OCI-LY3 (cell line): ENCODE results near the gene PHLDA2.

ENCODE experiments used
- H2AFZ ChIP-seq: fragments of 200-600, 300-600 bp; shearing (Covaris generic); 2 replicates; pipeline ENCODE4 v1.6.0; 2014; ENCODE audit warnings: antibody characterized with exemption, low read depth, low read length
- H3K27ac ChIP-seq: fragments of 200-600, 300-600 bp; sonication (generic); 2 replicates; pipeline ENCODE4 v1.5.1; 2014; ENCODE audit warnings: mild to moderate bottlenecking, low read length, moderate library complexity, mixed read lengths
- H3K27me3 ChIP-seq: fragments of 200-600, 300-600 bp; sonication (generic); 2 replicates; pipeline ENCODE4 v1.6.1; 2014; ENCODE audit warnings: low read depth, low read length, mixed read lengths
- H3K36me3 ChIP-seq: fragments of 200-600, 300-600 bp; sonication (generic); replicated peaks from 2 replicates; pipeline ENCODE3; 2014; ENCODE audit warnings: low read depth, low read length, mixed read lengths
- H3K4me1 ChIP-seq: fragments of 300-600, 200-600 bp; sonication (generic); 2 replicates; pipeline ENCODE4 v1.6.1; 2014; ENCODE audit warnings: low read length, mixed read lengths
- H3K4me2 ChIP-seq: fragments of 200-600, 300-600 bp; sonication (generic); 2 replicates; pipeline ENCODE4 v1.6.1; 2014; ENCODE audit warnings: low read length, mixed read lengths
- H3K4me3 ChIP-seq: fragments of 300-600, 200-600 bp; sonication (generic); 2 replicates; pipeline ENCODE4 v1.5.1; 2014; ENCODE audit warnings: antibody characterized with exemption, mild to moderate bottlenecking, low read length, moderate library complexity
- H3K79me2 ChIP-seq: fragments of 300-600, 200-600 bp; shearing (Covaris generic); 2 replicates; pipeline ENCODE4 v1.6.1; 2014; ENCODE audit warnings: mild to moderate bottlenecking, low read length, mixed read lengths
- H3K9ac ChIP-seq: fragments of 300-600, 200-600 bp; shearing (Covaris generic); 2 replicates; pipeline ENCODE4 v1.6.0; 2014; ENCODE audit warnings: mild to moderate bottlenecking, low read length, moderate library complexity
- H3K9me3 ChIP-seq: fragments of 200-600, 300-600 bp; shearing (Covaris generic); 2 replicates; pipeline ENCODE4 v1.6.1; 2014; ENCODE audit warnings: low read length, mixed read lengths; ENCODE audit not compliant: insufficient read depth
- H4K20me1 ChIP-seq: fragments of 200-600, 300-600 bp; sonication (generic); 2 replicates; pipeline ENCODE4 v1.6.1; 2016; ENCODE audit warnings: low read length, mixed read lengths; ENCODE audit not compliant: insufficient read depth
- EZH2phosphoT487 ChIP-seq: fragments of 200-600 bp; shearing (Covaris generic); IDR thresholded peaks from 2 replicates; pipeline ENCODE4 v1.6.1; 2018; ENCODE audit warnings: antibody characterized with exemption, mixed run types, low read depth
- TF ChIP-seq, protein P1 (sequence below): fragments of 200-600, 300-600 bp; sonication (generic); IDR thresholded peaks from 2 replicates; pipeline ENCODE4 v1.5.1; 2014; ENCODE audit warnings: antibody characterized with exemption, low read length, low read depth

Gene PHLDA2

DNA sequence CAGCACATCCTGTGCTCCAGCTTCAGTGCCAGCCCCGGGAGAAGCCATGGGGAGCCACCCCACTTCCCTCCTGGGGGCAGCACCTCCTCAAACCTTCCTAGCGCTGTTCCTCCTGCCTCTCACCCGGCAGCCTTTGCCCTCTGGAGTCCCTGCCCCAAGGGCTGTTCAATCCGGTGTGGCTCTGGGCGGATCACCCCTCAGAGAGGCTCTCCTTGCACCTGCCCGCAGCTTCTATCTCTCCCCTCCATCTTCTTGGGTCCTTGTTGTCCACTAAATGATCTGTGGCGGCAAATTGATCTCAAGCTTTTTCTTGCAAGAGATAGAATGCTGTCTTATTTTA lies 25.6 kb downstream of the PHLDA2 start:
- Histone ChIP-seq H3K9me3 (no peaks in the 10 kb centered on the region), H3K36me3 (no peaks in the 10 kb centered on the region), H3K9ac (no peak overlapping the region), H3K27me3 (no peaks in the 10 kb centered on the region), H2AFZ (no peak overlapping the region), H3K27ac (no peak overlapping the region), H3K4me1 (peaks cover 24% of the 10 kb centered on the region), H3K4me3 (no peak overlapping the region), H3K79me2 (no peaks in the 10 kb centered on the region), H4K20me1 (no peaks in the 10 kb centered on the region), H3K4me2 (no peak overlapping the region)
- TF ChIP-seq EZH2phosphoT487 = no peak

DNA sequence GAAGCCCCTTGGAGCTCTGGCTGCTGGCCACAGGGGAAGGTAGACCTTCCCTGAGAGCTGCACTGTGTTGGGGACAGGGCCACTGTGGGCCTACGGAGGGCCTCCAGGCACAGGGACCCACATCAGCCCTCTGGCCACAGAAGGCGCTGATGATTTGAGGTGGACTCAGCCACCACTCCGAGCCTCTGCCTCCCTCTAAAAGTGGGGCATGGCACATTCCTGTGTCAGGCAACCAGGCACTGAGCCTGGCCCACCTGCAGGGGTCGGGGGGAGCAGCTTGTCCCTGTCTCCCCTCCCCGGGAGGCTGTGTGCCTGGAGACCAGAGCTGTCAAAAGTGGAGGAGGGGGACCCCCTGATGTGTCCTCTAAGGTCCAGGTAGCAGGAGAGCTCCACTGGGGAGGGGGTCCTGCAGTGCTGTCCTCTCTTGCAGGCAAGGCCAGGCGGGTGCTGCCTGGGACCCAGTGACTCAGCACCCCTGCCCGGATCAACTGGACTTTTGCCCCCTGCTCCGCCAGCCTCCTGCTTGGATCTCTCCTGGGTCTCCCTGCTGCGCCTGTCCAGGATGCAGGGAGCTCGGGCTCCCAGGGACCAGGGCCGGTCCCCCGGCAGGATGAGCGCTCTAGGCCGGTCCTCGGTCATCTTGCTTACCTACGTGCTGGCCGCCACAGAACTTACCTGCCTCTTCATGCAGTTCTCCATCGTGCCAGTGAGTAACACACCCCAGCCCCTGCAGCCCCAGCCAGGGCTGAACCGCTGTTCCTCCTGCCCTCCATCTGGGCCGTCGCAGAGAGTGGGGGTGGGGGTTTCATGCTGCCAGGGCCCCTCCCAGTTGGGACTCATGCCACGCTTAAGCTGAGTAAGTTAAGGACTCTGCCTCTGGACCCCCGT lies 26.2 kb downstream of the PHLDA2 start:
- Histone ChIP-seq H2AFZ (no peak overlapping the region), H3K79me2 (no peaks in the 10 kb centered on the region), H3K36me3 (no peaks in the 10 kb centered on the region), H4K20me1 (no peaks in the 10 kb centered on the region), H3K4me2 (peak overlapping the region; percentile 82), H3K9ac (peak overlapping the region; percentile 84), H3K27me3 (no peaks in the 10 kb centered on the region), H3K4me1 (peaks cover 27% of the 10 kb centered on the region), H3K4me3 (peak overlapping the region; percentile 91), H3K27ac (no peak overlapping the region), H3K9me3 (no peaks in the 10 kb centered on the region)
- TF ChIP-seq, protein P1, sequence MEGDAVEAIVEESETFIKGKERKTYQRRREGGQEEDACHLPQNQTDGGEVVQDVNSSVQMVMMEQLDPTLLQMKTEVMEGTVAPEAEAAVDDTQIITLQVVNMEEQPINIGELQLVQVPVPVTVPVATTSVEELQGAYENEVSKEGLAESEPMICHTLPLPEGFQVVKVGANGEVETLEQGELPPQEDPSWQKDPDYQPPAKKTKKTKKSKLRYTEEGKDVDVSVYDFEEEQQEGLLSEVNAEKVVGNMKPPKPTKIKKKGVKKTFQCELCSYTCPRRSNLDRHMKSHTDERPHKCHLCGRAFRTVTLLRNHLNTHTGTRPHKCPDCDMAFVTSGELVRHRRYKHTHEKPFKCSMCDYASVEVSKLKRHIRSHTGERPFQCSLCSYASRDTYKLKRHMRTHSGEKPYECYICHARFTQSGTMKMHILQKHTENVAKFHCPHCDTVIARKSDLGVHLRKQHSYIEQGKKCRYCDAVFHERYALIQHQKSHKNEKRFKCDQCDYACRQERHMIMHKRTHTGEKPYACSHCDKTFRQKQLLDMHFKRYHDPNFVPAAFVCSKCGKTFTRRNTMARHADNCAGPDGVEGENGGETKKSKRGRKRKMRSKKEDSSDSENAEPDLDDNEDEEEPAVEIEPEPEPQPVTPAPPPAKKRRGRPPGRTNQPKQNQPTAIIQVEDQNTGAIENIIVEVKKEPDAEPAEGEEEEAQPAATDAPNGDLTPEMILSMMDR = no peak
- no peak for TF ChIP-seq EZH2phosphoT487

DNA sequence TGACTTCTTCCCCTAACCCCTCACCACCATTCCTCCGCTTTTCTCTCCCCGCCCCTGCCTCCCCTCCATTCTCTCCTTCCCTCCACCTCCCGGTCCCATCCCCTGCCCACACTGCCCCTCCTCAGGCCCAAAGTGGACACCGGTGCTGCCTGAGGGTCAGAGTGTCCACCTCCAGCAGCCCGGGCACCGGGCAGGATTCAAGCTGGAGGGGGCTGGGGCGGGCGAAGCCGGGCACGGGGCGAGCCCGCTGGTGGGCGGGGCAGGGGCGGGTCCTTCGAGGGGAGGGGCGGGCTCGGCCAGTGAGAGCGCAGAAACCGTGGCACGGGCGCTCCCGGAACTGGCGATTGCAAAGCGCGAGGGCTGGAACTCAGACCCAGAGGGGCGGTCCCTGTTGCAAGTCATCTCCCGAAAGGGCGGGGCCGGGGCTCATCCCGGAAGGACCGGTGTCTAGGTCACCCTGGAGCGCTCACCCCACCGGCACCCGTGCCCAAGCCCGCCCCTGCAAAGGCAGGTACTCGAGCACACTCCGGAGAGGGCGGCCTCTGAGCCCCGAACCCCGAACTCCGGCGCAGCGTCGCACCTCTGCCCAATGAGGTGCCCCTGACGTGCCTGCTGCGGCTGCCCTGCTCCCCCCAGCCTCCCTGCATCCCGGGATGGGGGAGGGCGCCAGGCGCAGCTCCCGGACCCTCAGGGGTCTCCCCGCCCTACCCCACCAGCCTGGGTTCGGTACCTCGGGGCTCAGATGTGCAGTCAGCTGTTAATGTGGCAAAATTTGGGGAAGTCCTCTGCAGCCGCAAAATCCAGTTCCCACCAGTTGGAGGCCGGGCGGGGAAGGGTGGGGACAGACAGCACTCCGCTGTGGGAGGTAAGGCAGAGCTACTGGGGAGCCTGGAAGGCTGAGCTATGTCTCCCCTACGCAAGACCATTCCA lies 27.1 kb downstream of the PHLDA2 start:
- no peaks in the 10 kb centered on the region for H3K9me3 ChIP-seq
- H3K36me3 ChIP-seq = no peaks in the 10 kb centered on the region
- H3K4me1 ChIP-seq = peaks cover 27% of the 10 kb centered on the region
- 0 out of 2 replicates have a peak overlapping the region, but pooled peaks have one; percentile 22 for H3K27ac ChIP-seq
- peak overlapping the region; percentile 99 for H3K4me2 ChIP-seq
- no peaks in the 10 kb centered on the region for H3K79me2 ChIP-seq
- TF ChIP-seq, protein P1 = no peak
- TF ChIP-seq EZH2phosphoT487 = no peak
- H2AFZ ChIP-seq = peak overlapping the region; percentile 91
- H3K27me3 ChIP-seq = no peaks in the 10 kb centered on the region
- no peaks in the 10 kb centered on the region for H4K20me1 ChIP-seq
- peak overlapping the region; percentile 91 for H3K4me3 ChIP-seq
- H3K9ac ChIP-seq = peak overlapping the region; percentile 88

DNA sequence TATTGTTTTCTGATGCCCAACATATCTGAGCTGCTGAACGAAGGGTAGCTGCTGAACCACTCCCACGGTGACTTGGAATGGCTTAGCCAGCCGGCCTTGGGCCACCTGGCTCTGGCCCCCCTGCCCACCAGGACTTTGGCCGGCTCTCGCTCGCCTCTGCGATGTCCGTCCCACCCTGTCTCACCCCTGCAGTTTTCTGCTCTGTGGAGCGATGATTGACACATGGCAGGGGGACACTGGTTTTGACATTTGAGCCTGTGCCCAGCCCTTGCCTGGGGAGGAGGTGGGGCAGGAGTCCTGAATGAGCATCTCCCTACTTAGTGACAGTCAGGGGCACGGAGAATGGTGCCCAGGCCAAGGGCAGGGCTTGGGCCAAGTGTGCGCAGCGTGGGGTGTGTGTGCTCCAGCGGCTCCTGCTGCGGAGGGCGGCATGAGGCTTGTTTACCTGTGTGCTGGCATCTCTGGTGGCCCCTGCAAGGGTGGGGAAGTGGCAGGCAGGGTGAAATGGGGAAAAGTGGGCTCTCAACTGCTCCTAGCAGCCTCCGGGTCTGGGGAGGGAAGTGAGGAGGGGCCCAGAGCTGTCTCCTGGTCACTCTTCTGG lies 27.9 kb downstream of the PHLDA2 start:
- H3K9ac ChIP-seq = peak overlapping the region; percentile 88
- H3K36me3 ChIP-seq = no peaks in the 10 kb centered on the region
- H3K9me3 ChIP-seq = no peaks in the 10 kb centered on the region
- no peak overlapping the region for H2AFZ ChIP-seq
- H4K20me1 ChIP-seq = no peaks in the 10 kb centered on the region
- H3K27me3 ChIP-seq = no peaks in the 10 kb centered on the region
- H3K79me2 ChIP-seq = no peaks in the 10 kb centered on the region
- H3K4me1 ChIP-seq = peaks cover 27% of the 10 kb centered on the region
- peak overlapping the region; percentile 99 for H3K4me2 ChIP-seq
- peak overlapping the region; percentile 91 for H3K4me3 ChIP-seq
- no peak for TF ChIP-seq EZH2phosphoT487
- TF ChIP-seq, protein P1 = no peak
- no peak overlapping the region for H3K27ac ChIP-seq
